CD14-positive monocyte (primary cell): ENCODE data around the gene PODXL. TPM values are rescaled to one million over a fixed set of nuclear protein-coding genes. Genes with fewer than 3 reads are reported as not detected.

Source experiments
- DNase-seq, 3 donors: peaks; one replicate each; pipeline ENCODE4 v3.0.0-alpha.2; 2011 to 2022
- H2AFZ ChIP-seq: 2 replicates; pipeline ENCODE4 v1.6.0; 2012; ENCODE audit warnings: mild to moderate bottlenecking, low read depth, low read length, inconsistent platforms; ENCODE audit not compliant: insufficient read depth, poor library complexity, severe bottlenecking
- H3K27ac ChIP-seq, 2 donors: 1 replicate in 1 of 2; 2 replicates in 1 of 2; pipeline ENCODE4 v1.5.1; 2012 to 2013; ENCODE audit warnings: low read length in 2 of 2, control low read depth in 1 of 2, inconsistent platforms in 1 of 2, low read depth in 1 of 2, mild to moderate bottlenecking in 1 of 2
- H3K27me3 ChIP-seq, 2 donors: one replicate each; pipeline versions ENCODE4 v1.6.0 to v1.6.1; 2011 to 2013; ENCODE audit warnings: low read length in 2 of 2; ENCODE audit not compliant: control insufficient read depth in 2 of 2, insufficient read depth in 2 of 2
- H3K36me3 ChIP-seq, 2 donors: replicated peaks in 1 of 2; 1 replicate in 1 of 2; 2 replicates in 1 of 2; pipeline versions ENCODE4 v1.5.1 to v1.6.1; 2012 to 2013; ENCODE audit warnings: low read length in 2 of 2, control low read depth in 1 of 2, inconsistent platforms in 1 of 2, mild to moderate bottlenecking in 1 of 2; ENCODE audit not compliant: insufficient read depth in 2 of 2, control insufficient read depth in 1 of 2
- H3K4me1 ChIP-seq, 2 donors: 1 replicate in 1 of 2; 2 replicates in 1 of 2; pipeline versions ENCODE4 v1.5.1 to v1.6.1; 2012 to 2013; ENCODE audit warnings: low read length in 2 of 2, control low read depth in 1 of 2, inconsistent platforms in 1 of 2, mild to moderate bottlenecking in 1 of 2, moderate library complexity in 1 of 2; ENCODE audit not compliant: insufficient read depth in 2 of 2, control insufficient read depth in 1 of 2
- H3K4me2 ChIP-seq: replicated peaks from 2 replicates; pipeline ENCODE3; 2012; ENCODE audit warnings: low read length, moderate library complexity, mild to moderate bottlenecking; ENCODE audit not compliant: poor library complexity, severe bottlenecking; ENCODE audit errors: extremely low read depth
- H3K4me3 ChIP-seq, 3 experiments: fragments of 200-600 bp in 1 of 3; sonication (generic) in 1 of 3; replicated peaks in 1 of 3; 1 replicate in 2 of 3; 2 replicates in 1 of 3; pipeline ENCODE4 v1.5.1; 2011 to 2013; ENCODE audit warnings: low read length in 3 of 3, mild to moderate bottlenecking in 3 of 3, control low read depth in 2 of 3, low read depth in 2 of 3, inconsistent platforms in 1 of 3, moderate library complexity in 1 of 3
- H3K79me2 ChIP-seq: 2 replicates; pipeline ENCODE4 v1.6.0; 2012; ENCODE audit warnings: mild to moderate bottlenecking, control low read depth, inconsistent platforms, low read length, moderate library complexity; ENCODE audit not compliant: insufficient read depth
- H3K9ac ChIP-seq: 2 replicates; pipeline ENCODE4 v1.6.0; 2017; ENCODE audit warnings: low read length, mild to moderate bottlenecking; ENCODE audit not compliant: insufficient read depth, poor library complexity, severe bottlenecking
- H3K9me3 ChIP-seq, 2 donors: replicated peaks in 1 of 2; 1 replicate in 1 of 2; 2 replicates in 1 of 2; pipeline versions ENCODE4 v1.5.1 to v1.6.1; 2012 to 2013; ENCODE audit warnings: low read length in 2 of 2, control low read depth in 1 of 2; ENCODE audit not compliant: control insufficient read depth in 1 of 2, insufficient read depth in 1 of 2
- H4K20me1 ChIP-seq: 2 replicates; pipeline ENCODE4 v1.6.0; 2012; ENCODE audit warnings: mild to moderate bottlenecking, low read length, control low read depth, moderate library complexity; ENCODE audit not compliant: insufficient read depth
- H3K27ac Mint-ChIP-seq, 7 donors: one replicate each; pipeline ENCODE4 v1.8.0; 2020; ENCODE audit warnings: mild to moderate bottlenecking in 7 of 7, mixed read lengths in 7 of 7, moderate library complexity in 6 of 7, inconsistent platforms in 2 of 7
- H3K27me3 Mint-ChIP-seq, 3 donors: one replicate each; pipeline ENCODE4 v1.8.0; 2021 to 2022; ENCODE audit warnings: low read depth in 3 of 3, mild to moderate bottlenecking in 3 of 3, mixed read lengths in 3 of 3, moderate library complexity in 3 of 3, inconsistent platforms in 1 of 3
- H3K36me3 Mint-ChIP-seq, 2 donors: one replicate each; pipeline ENCODE4 v1.8.0; 2020; ENCODE audit warnings: mixed read lengths in 2 of 2, inconsistent platforms in 1 of 2, mild to moderate bottlenecking in 1 of 2
- H3K4me1 Mint-ChIP-seq: one replicate; pipeline ENCODE4 v1.8.0; 2020; ENCODE audit warnings: mild to moderate bottlenecking, mixed read lengths
- H3K4me3 Mint-ChIP-seq, 2 donors: one replicate each; pipeline ENCODE4 v1.8.0; 2020; ENCODE audit warnings: mild to moderate bottlenecking in 2 of 2, mixed read lengths in 2 of 2, moderate library complexity in 1 of 2
- H3K9me3 Mint-ChIP-seq, 7 donors: one replicate each; pipeline ENCODE4 v1.8.0; 2020 to 2022; ENCODE audit warnings: mixed read lengths in 7 of 7, mild to moderate bottlenecking in 6 of 7, moderate library complexity in 6 of 7, inconsistent platforms in 2 of 7
- CTCF ChIP-seq: fragments of 200-600 bp; IDR thresholded peaks from one replicate; pipeline ENCODE4 v1.8.0; 2022; ENCODE audit warnings: antibody characterized with exemption, mild to moderate bottlenecking
- WGBS: methylation state at CpG from one replicate; pipeline ENCODE4 v1.1.5; 2013; ENCODE audit warnings: missing lambda C conversion rate; ENCODE audit not compliant: insufficient coverage; 5-methylcytosine and 5-hydroxymethylcytosine counted together
- intact Hi-C, 2 donors: fragments of 100-400 bp; cut with micrococcal nuclease; formaldehyde crosslinking; loops; one replicate each; pipeline versions ENCODE4 v1.15.0 to v1.15.1; 2023
- polyA plus RNA-seq, 3 donors: library from polyadenylated mRNA; depleted of rRNA in 1 of 3; unstranded in 2 of 3; stranded (reverse) in 1 of 3; fragments of 300-500 nt in 2 of 3; fragments of >200 nt in 1 of 3; fragmentation: Illumina TruSeq in 2 of 3; gene quantifications; 1 replicate in 2 of 3; 2 replicates in 1 of 3; pipeline ENCODE4 v1.2.3, GENCODE V29; 2012 to 2021

Gene PODXL
- polyA plus RNA-seq, 3 donors, result 0.20 to 0.25 TPM; not detected in 1

- H3K27ac ChIP-seq, result no peak overlapping the region
- H3K9ac ChIP-seq, result no peak overlapping the region
- H3K4me1 ChIP-seq, result no peaks in the 10 kb centered on the region
- H4K20me1 ChIP-seq, result no peaks in the 10 kb centered on the region
- no peak overlapping the region for H2AFZ ChIP-seq
- DNase-seq, result no peak
- no peak for TF ChIP-seq CTCF
- H3K27me3 ChIP-seq, result no peaks in the 10 kb centered on the region
- H3K4me3 ChIP-seq, result no peak overlapping the region
- Mint-ChIP-seq H3K27me3 (peaks cover 0 to 5% (median 0%) of the 10 kb centered on the region in 3 donors), H3K9me3 (no peaks in the 10 kb centered on the region), H3K27ac (no peak overlapping the region), H3K4me3 (no peak overlapping the region), H3K36me3 (peaks cover 29 to 57% of the 10 kb centered on the region in 2 donors), H3K4me1 (peaks cover 2% of the 10 kb centered on the region)
- peaks cover 13 to 71% of the 10 kb centered on the region in 2 donors for H3K36me3 ChIP-seq
- no peak overlapping the region for H3K4me2 ChIP-seq
- no peaks in the 10 kb centered on the region for H3K9me3 ChIP-seq
- no peaks in the 10 kb centered on the region for H3K79me2 ChIP-seq
- intact Hi-C loops, result no loop called here
- 93% methylated on average over 2 of the region's 3 CpGs for WGBS
Measured at GRCh38 chr7:131456338-131456737, 100.1 kb downstream of the PODXL start.

DNA sequence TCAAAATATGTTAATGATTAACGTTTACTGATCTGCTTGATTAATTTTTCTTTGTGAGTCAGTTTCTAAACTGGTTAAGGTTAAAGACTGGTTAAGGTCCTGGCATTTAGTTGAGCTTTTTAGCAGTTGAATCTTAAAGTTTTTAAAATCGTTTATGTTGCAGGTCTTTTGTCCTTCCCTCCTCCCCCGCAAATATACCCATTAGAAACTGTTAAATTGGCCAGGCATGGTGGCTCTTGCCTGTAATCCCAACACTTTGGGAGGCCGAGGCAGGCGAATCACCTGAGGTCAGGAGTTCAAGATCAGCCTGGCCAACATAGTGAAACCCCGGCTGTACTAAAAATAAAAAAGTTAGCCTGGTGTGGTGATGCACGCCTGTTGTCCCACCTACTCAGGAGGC is 100.9 kb downstream of the PODXL start:
- no peak overlapping the region for H3K27ac Mint-ChIP-seq
- no peaks in the 10 kb centered on the region for H4K20me1 ChIP-seq
- H2AFZ ChIP-seq, result no peak overlapping the region

More for the DNA sequence above, 100.9 kb downstream of the PODXL start:
- H3K36me3 Mint-ChIP-seq, result peaks cover 32 to 55% of the 10 kb centered on the region in 2 donors
- Histone ChIP-seq H3K27ac (no peak overlapping the region), H3K79me2 (no peaks in the 10 kb centered on the region), H3K4me3 (no peak overlapping the region), H3K27me3 (no peaks in the 10 kb centered on the region), H3K4me1 (no peaks in the 10 kb centered on the region), H3K4me2 (no peak overlapping the region), H3K36me3 (peaks cover 15 to 71% of the 10 kb centered on the region in 2 donors), H3K9me3 (no peaks in the 10 kb centered on the region), H3K9ac (no peak overlapping the region)
- peaks cover 0 to 5% (median 0%) of the 10 kb centered on the region in 3 donors for H3K27me3 Mint-ChIP-seq
- TF ChIP-seq CTCF, result no peak
- WGBS, result 100% methylated on average over 3 of the region's 7 CpGs
- H3K4me1 Mint-ChIP-seq, result peaks cover 2% of the 10 kb centered on the region
- no peaks in the 10 kb centered on the region for H3K9me3 Mint-ChIP-seq
- no peak for DNase-seq
- intact Hi-C loops, result no loop called here
- H3K4me3 Mint-ChIP-seq, result no peak overlapping the region
